Neural crest cell (in vitro differentiated cells): ENCODE measurements around the gene ATAD1. TPM values are rescaled to one million over a fixed set of nuclear protein-coding genes. Genes with fewer than 3 reads are reported as not detected.
A peak's percentile ranks its signal among the peaks of the same experiment; 100 is the strongest.
"Not testable (repeated sequence)": the region's sequence is repeated elsewhere in the genome, so short reads cannot be mapped to it uniquely, and the experiment has no call there.

ENCODE experiments used
- DNase-seq: peaks from one replicate; pipeline ENCODE4 v3.0.0; 2021; ENCODE audit warnings: low read depth, mixed read lengths, low spot score
- H3K27ac Mint-ChIP-seq: one replicate; pipeline ENCODE4 v1.8.0; 2021; ENCODE audit warnings: mild to moderate bottlenecking, mixed read lengths; ENCODE audit not compliant: unreplicated experiment
- H3K27me3 Mint-ChIP-seq: 2 replicates; pipeline ENCODE4 v1.8.0; 2021; ENCODE audit warnings: low read depth, mild to moderate bottlenecking, mixed read lengths
- H3K36me3 Mint-ChIP-seq: 2 replicates; pipeline ENCODE4 v1.8.0; 2021; ENCODE audit warnings: low read depth, mild to moderate bottlenecking, mixed read lengths
- H3K4me1 Mint-ChIP-seq: 2 replicates; pipeline ENCODE4 v1.8.0; 2021; ENCODE audit warnings: mixed read lengths
- H3K4me3 Mint-ChIP-seq: one replicate; pipeline ENCODE4 v1.8.0; 2021; ENCODE audit warnings: mild to moderate bottlenecking, mixed read lengths
- H3K9me3 Mint-ChIP-seq: 2 replicates; pipeline ENCODE4 v1.8.0; 2021; ENCODE audit warnings: mixed read lengths
- CTCF ChIP-seq: fragments of 200-600 bp; sonication (generic); conservative IDR thresholded peaks from 2 replicates; pipeline ENCODE4 v1.5.0; 2021; ENCODE audit warnings: antibody characterized with exemption, mild to moderate bottlenecking
- total RNA-seq: library from RNA; stranded (reverse); gene quantifications from 2 replicates; pipeline ENCODE4 v1.2.1, GENCODE V29; 2021

ATAD1 gene
- total RNA-seq, 1 donor from 2014 or later, result 43.6 TPM

- DNase-seq, result no peak
- H3K4me1 Mint-ChIP-seq, result peaks cover 8% of the 10 kb centered on the region
- H3K4me3 Mint-ChIP-seq, result no peak overlapping the region
- no peak overlapping the region for H3K27ac Mint-ChIP-seq
- H3K36me3 Mint-ChIP-seq, result no peaks in the 10 kb centered on the region
- no peaks in the 10 kb centered on the region for H3K27me3 Mint-ChIP-seq
- H3K9me3 Mint-ChIP-seq, result no peaks in the 10 kb centered on the region
- TF ChIP-seq CTCF, result no peak
Observed at GRCh38 chr10:87739703-87740102, 78.3 kb downstream of the ATAD1 start.

DNA sequence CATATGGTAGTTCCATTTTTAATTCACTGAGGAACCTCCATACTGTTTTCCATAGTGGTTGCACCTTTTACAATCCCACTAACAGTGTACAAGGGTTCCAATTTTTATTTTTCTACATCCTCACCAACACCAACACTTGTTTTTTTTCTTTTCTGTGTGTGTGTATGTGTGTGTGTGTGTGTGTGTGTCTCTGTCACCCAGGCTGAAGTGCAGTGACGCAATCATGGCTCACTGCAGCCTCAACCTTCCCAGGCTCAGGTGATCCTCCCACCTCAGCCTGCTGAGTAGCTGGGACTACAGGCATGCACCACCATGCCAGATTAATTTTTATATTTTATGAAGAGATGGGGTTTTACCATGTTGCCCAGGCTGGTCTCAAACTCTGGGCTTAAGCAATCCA, 79.8 kb downstream of the ATAD1 start:
- not testable (repeated sequence) for H3K4me1 Mint-ChIP-seq, H3K27me3 Mint-ChIP-seq

GRCh38 chr10:87734987-87735827, 82.8 kb downstream of the ATAD1 start:
- Mint-ChIP-seq H3K4me3 (no peak overlapping the region), H3K4me1 (peaks cover 10% of the 10 kb centered on the region), H3K36me3 (no peaks in the 10 kb centered on the region), H3K27ac (no peak overlapping the region), H3K9me3 (no peaks in the 10 kb centered on the region), H3K27me3 (no peaks in the 10 kb centered on the region)
- peak; percentile 84 for TF ChIP-seq CTCF
- peak; percentile 6 for DNase-seq

More for the DNA sequence above, 79.8 kb downstream of the ATAD1 start:
- H3K36me3 Mint-ChIP-seq, H3K4me3 Mint-ChIP-seq, H3K9me3 Mint-ChIP-seq, DNase-seq, H3K27ac Mint-ChIP-seq: not testable (repeated sequence)

- TF ChIP-seq CTCF, result no peak
- Mint-ChIP-seq H3K9me3 (no peaks in the 10 kb centered on the region), H3K27ac (no peak overlapping the region), H3K4me3 (no peak overlapping the region), H3K36me3 (no peaks in the 10 kb centered on the region), H3K4me1 (peaks cover 10% of the 10 kb centered on the region), H3K27me3 (no peaks in the 10 kb centered on the region)
- no peak for DNase-seq
Observed at GRCh38 chr10:87733081-87733480, 84.9 kb downstream of the ATAD1 start.

DNA sequence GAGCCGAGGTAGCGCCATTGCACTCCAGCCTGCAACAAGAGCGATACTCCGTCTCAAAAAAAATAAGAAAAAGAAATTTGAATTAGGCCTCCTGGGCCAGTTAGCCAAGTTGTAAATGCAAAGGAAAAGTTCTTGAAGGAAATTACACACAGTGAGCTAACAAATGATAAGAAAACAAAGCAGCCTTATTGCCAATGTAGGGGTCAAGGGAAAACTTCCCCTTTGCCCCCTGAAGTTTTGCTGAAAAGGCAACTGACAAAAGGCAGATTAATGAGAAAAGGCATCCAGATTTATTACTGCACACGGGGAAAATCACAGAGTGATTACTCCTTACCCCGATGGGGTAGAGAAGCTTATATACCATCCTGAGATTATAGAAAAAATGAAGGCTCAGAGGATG, 88.1 kb downstream of the ATAD1 start:
- Mint-ChIP-seq H3K27ac (no peak overlapping the region), H3K4me3 (no peak overlapping the region), H3K36me3 (no peaks in the 10 kb centered on the region), H3K4me1 (peaks cover 4% of the 10 kb centered on the region), H3K27me3 (no peaks in the 10 kb centered on the region), H3K9me3 (no peaks in the 10 kb centered on the region)
- TF ChIP-seq CTCF, result no peak
- no peak for DNase-seq

DNA sequence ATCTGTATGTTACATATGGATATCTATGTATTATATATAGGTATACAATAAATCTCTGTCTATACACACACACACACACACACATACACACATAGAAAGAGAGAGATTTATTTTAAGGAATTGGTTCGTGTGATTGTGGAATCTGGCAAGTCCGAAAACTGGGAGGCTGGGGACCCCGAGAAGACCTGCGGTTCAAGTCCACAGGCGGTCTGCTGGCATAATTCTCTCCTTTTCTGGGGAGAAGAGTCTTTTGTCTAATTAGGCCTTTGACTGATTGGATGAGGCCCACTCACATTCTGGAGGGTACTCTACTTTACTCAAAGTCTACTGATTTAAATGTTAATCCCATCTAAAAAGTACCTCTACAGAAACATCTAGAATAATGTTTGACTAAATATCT, 93.2 kb downstream of the ATAD1 start:
- TF ChIP-seq CTCF, result no peak
- no peaks in the 10 kb centered on the region for H3K36me3 Mint-ChIP-seq
- peaks cover 6% of the 10 kb centered on the region for H3K4me1 Mint-ChIP-seq
- H3K4me3 Mint-ChIP-seq, result no peak overlapping the region
- no peak overlapping the region for H3K27ac Mint-ChIP-seq
- DNase-seq, result no peak
- H3K27me3 Mint-ChIP-seq, result no peaks in the 10 kb centered on the region
- H3K9me3 Mint-ChIP-seq, result no peaks in the 10 kb centered on the region
